K562 (cell line): ENCODE measurements around the gene EEF1AKMT4. TPM values are rescaled to one million over a fixed set of nuclear protein-coding genes. Genes with fewer than 3 reads are reported as not detected.
A peak's percentile ranks its signal among the peaks of the same experiment; 100 is the strongest.

Source experiments
- ADNP ChIP-seq: fragments of 200-800 bp; sonication (Bioruptor generic); IDR thresholded peaks from 2 replicates; pipeline ENCODE4 v1.6.1; 2016; ENCODE audit warnings: missing genetic modification characterization, missing compliant biosample characterization
- ESRRB ChIP-seq: fragments of 250-450 bp; sonication (Bioruptor Pico); IDR thresholded peaks from 2 replicates; pipeline ENCODE4 v1.5.0; 2020; ENCODE audit warnings: mild to moderate bottlenecking, moderate library complexity, borderline replicate concordance
- ETS1 ChIP-seq: conservative IDR thresholded peaks from 2 replicates; pipeline ENCODE4 v1.6.1; 2011; ENCODE audit warnings: low read depth, mild to moderate bottlenecking, low read length; ENCODE audit not compliant: control insufficient read depth
- FOXK2 ChIP-seq, 2 experiments: fragments of 450-650 bp; IDR thresholded peaks in 1 of 2; conservative IDR thresholded peaks in 1 of 2; 2 replicates each; pipeline ENCODE4 v1.6.1; 2016; ENCODE audit warnings: low read depth in 2 of 2, mild to moderate bottlenecking in 1 of 2
- HSF4 ChIP-seq: fragments of 250-450 bp; sonication (Bioruptor Pico); IDR thresholded peaks from 2 replicates; pipeline ENCODE4 v2.1.2; 2022; ENCODE audit warnings: mild to moderate bottlenecking, moderate library complexity, borderline replicate concordance
- KLF10 ChIP-seq: fragments of 250-450 bp; sonication (Bioruptor Pico); IDR thresholded peaks from 2 replicates; pipeline ENCODE4 v1.6.1; 2021; ENCODE audit warnings: matching md5 sums
- MED1 ChIP-seq: sonication (generic); formaldehyde crosslinking; IDR thresholded peaks from 2 replicates; pipeline ENCODE4 v1.8.1; 2023; ENCODE audit warnings: missing genetic modification reagents, borderline replicate concordance
- PCBP1 ChIP-seq: fragments of 200-400 bp; formaldehyde crosslinking; IDR thresholded peaks from 2 replicates; pipeline ENCODE4 v1.6.1; 2018; ENCODE audit warnings: mild to moderate bottlenecking, low read depth, low read length; ENCODE audit not compliant: poor library complexity, severe bottlenecking
- SMC3 ChIP-seq: conservative IDR thresholded peaks from 2 replicates; pipeline ENCODE4 v1.6.1; 2011; ENCODE audit warnings: low read depth, low read length, improper control_type of control experiment; ENCODE audit not compliant: insufficient read depth
- TCF7L2 ChIP-seq: fragments of 150-350 bp; IDR thresholded peaks from 2 replicates; pipeline ENCODE4 v1.6.1; 2016; ENCODE audit warnings: low read depth, mild to moderate bottlenecking, low read length, moderate library complexity
- ZBTB1 ChIP-seq: sonication (generic); formaldehyde crosslinking; IDR thresholded peaks from 2 replicates; pipeline ENCODE4 v1.8.1; 2023; ENCODE audit warnings: missing genetic modification reagents, low read depth, mild to moderate bottlenecking, borderline replicate concordance
- ZMIZ1 ChIP-seq, 2 experiments: fragments of 150-350 bp in 1 of 2; IDR thresholded peaks; 2 replicates each; pipeline ENCODE4 v1.6.1; 2012 to 2016; ENCODE audit warnings: low read depth in 2 of 2, low read length in 2 of 2, mild to moderate bottlenecking in 1 of 2, moderate library complexity in 1 of 2
- ZNF263 ChIP-seq: sonication (generic); formaldehyde crosslinking; IDR thresholded peaks from 2 replicates; pipeline ENCODE4 v1.8.0; 2022; ENCODE audit warnings: mild to moderate bottlenecking, missing genetic modification reagents, borderline replicate concordance
- polyA plus RNA-seq, 8 experiments: library from polyadenylated mRNA; depleted of rRNA in 4 of 8; stranded (reverse) in 5 of 8; unstranded in 3 of 8; fragments of >200 nt; fragmentation: Nextera tagmentation in 2 of 8; fragmentation: Illumina TruSeq in 1 of 8; extraction: Ambion mirVana in 2 of 8; extraction: Trizol in 1 of 8; gene quantifications; 2 replicates each; pipeline versions ENCODE4 v1.2.1 to v1.2.3, GENCODE V29; 2011 to 2014; ENCODE audit warnings: inconsistent platforms in 1 of 8, missing spikeins in 1 of 8
- total RNA-seq, 7 experiments: library from RNA; depleted of rRNA in 6 of 7; stranded (reverse); fragments of >200 nt in 6 of 7; fragmentation: Illumina TruSeq in 2 of 7; extraction: Trizol in 2 of 7; gene quantifications; 2 replicates each; pipeline versions ENCODE4 v1.2.1 to v1.2.3, GENCODE V29; 2011 to 2021; ENCODE audit warnings: low replicate concordance in 1 of 7
- TF ChIP-seq, protein P1 (sequence below): sonication (generic); formaldehyde crosslinking; IDR thresholded peaks from 2 replicates; pipeline ENCODE4 v1.8.1; 2023; ENCODE audit warnings: mild to moderate bottlenecking, missing genetic modification reagents
- TF ChIP-seq, protein P2 (sequence below): fragments of 450-650 bp; IDR thresholded peaks from 2 replicates; pipeline ENCODE4 v1.6.1; 2016

EEF1AKMT4 gene
- total and polyA plus RNA-seq, 9 of the 15 experiments (the other 6 are each of a cell fraction or from before 2014, with no cell fraction given): 10.3 to 49.4 (median 18.9) TPM

- TF ChIP-seq ZMIZ1 (IDR thresholded peaks at IDR 0.05; ENCODE audit: low read depth in 2 of 2, low read length in 2 of 2): no peak
- no peak for TF ChIP-seq KLF10 (CRISPR knock-in tag)
- TF ChIP-seq ZBTB1 (CRISPR knock-in tag): no peak
- no peak for TF ChIP-seq SMC3
- TF ChIP-seq, protein P1, sequence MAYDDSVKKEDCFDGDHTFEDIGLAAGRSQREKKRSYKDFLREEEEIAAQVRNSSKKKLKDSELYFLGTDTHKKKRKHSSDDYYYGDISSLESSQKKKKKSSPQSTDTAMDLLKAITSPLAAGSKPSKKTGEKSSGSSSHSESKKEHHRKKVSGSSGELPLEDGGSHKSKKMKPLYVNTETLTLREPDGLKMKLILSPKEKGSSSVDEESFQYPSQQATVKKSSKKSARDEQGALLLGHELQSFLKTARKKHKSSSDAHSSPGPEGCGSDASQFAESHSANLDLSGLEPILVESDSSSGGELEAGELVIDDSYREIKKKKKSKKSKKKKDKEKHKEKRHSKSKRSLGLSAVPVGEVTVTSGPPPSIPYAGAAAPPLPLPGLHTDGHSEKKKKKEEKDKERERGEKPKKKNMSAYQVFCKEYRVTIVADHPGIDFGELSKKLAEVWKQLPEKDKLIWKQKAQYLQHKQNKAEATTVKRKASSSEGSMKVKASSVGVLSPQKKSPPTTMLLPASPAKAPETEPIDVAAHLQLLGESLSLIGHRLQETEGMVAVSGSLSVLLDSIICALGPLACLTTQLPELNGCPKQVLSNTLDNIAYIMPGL (CRISPR knock-in tag): no peak
- TF ChIP-seq ZNF263 (CRISPR knock-in tag): no peak
- TF ChIP-seq PCBP1: peak; percentile 28
- TF ChIP-seq TCF7L2: no peak
- peak; percentile 54; the same call in 1 of the 2 replicates for TF ChIP-seq ETS1
- TF ChIP-seq, protein P2, sequence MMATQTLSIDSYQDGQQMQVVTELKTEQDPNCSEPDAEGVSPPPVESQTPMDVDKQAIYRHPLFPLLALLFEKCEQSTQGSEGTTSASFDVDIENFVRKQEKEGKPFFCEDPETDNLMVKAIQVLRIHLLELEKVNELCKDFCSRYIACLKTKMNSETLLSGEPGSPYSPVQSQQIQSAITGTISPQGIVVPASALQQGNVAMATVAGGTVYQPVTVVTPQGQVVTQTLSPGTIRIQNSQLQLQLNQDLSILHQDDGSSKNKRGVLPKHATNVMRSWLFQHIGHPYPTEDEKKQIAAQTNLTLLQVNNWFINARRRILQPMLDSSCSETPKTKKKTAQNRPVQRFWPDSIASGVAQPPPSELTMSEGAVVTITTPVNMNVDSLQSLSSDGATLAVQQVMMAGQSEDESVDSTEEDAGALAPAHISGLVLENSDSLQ: no peak
- TF ChIP-seq ADNP (tag): no peak
- no peak for TF ChIP-seq ESRRB (CRISPR knock-in tag)
- no peak for TF ChIP-seq HSF4
- TF ChIP-seq MED1 (CRISPR knock-in tag): no peak
- no peak for TF ChIP-seq FOXK2 (conservative IDR thresholded peaks at IDR 0.05 in 1 of 2, IDR thresholded peaks at IDR 0.05 in 1 of 2; ENCODE audit: low read depth in 2 of 2)
These were observed 10.6 kb downstream of the EEF1AKMT4 start (continued) for GRCh38 chr3:184259878-184260723.
